GM23338 (cell line): ENCODE data around the gene NDE1. TPM values are rescaled to one million over a fixed set of nuclear protein-coding genes. Genes with fewer than 3 reads are reported as not detected.

Source experiments
- ATAC-seq: fragments of 200-7000 bp; cut with Tn5 transposase; 3 replicates; pipeline ENCODE4 v1.9.1; 2020
- DNase-seq: peaks from one replicate; pipeline ENCODE4 v3.0.0-alpha.2; 2015; ENCODE audit warnings: low spot score
- H2AFZ ChIP-seq: fragments of 200-600 bp; sonication (generic); 2 replicates; pipeline ENCODE4 v1.8.0; 2016; ENCODE audit warnings: antibody characterized with exemption, mild to moderate bottlenecking, moderate library complexity
- H3F3A ChIP-seq: fragments of 200-600 bp; sonication (generic); replicated peaks from 2 replicates; pipeline ENCODE4 v1.8.0; 2017; ENCODE audit warnings: antibody characterized with exemption, mixed run types, low read depth
- H3K27ac ChIP-seq: fragments of 200-600 bp; sonication (generic); 2 replicates; pipeline ENCODE4 v1.6.1; 2016; ENCODE audit warnings: low read depth
- H3K27me3 ChIP-seq: fragments of 200-600 bp; sonication (generic); 2 replicates; pipeline ENCODE4 v1.8.0; 2016; ENCODE audit warnings: mild to moderate bottlenecking, mixed run types, moderate library complexity; ENCODE audit not compliant: insufficient read depth
- H3K36me3 ChIP-seq: fragments of 200-600 bp; sonication (generic); 2 replicates; pipeline ENCODE4 v1.8.0; 2016; ENCODE audit warnings: mild to moderate bottlenecking; ENCODE audit not compliant: insufficient read depth
- H3K4me1 ChIP-seq: fragments of 200-600 bp; sonication (generic); 2 replicates; pipeline ENCODE4 v1.8.0; 2016; ENCODE audit warnings: mild to moderate bottlenecking, moderate library complexity; ENCODE audit not compliant: insufficient read depth
- H3K4me2 ChIP-seq: fragments of 200-600 bp; sonication (generic); 2 replicates; pipeline ENCODE4 v1.7.1; 2017; ENCODE audit warnings: mixed run types
- H3K4me3 ChIP-seq: fragments of 200-600 bp; sonication (generic); 2 replicates; pipeline ENCODE4 v1.6.1; 2016; ENCODE audit warnings: mixed run types
- H3K79me2 ChIP-seq: fragments of 200-600 bp; sonication (generic); replicated peaks from 2 replicates; pipeline ENCODE4 v1.8.0; 2017; ENCODE audit warnings: mild to moderate bottlenecking; ENCODE audit not compliant: insufficient read depth
- H3K9me2 ChIP-seq: fragments of 200-600 bp; sonication (generic); 2 replicates; pipeline ENCODE4 v1.8.0; 2017; ENCODE audit not compliant: insufficient read depth
- H4K20me1 ChIP-seq: fragments of 200-600 bp; sonication (generic); replicated peaks from 2 replicates; pipeline ENCODE4 v1.8.0; 2017; ENCODE audit warnings: mild to moderate bottlenecking; ENCODE audit not compliant: insufficient read depth
- H3K27ac Mint-ChIP-seq: 2 replicates; pipeline ENCODE4 v1.8.0; 2020; ENCODE audit warnings: inconsistent platforms, mild to moderate bottlenecking, moderate library complexity, mixed read lengths
- H3K27me3 Mint-ChIP-seq: 3 replicates; pipeline ENCODE4 v1.8.0; 2022; ENCODE audit warnings: low read depth, mild to moderate bottlenecking, moderate library complexity, mixed read lengths, inconsistent platforms; ENCODE audit not compliant: insufficient read depth, poor library complexity
- H3K36me3 Mint-ChIP-seq: 3 replicates; pipeline ENCODE4 v1.8.0; 2021; ENCODE audit warnings: low read depth, mild to moderate bottlenecking, inconsistent platforms, moderate library complexity, mixed read lengths
- H3K4me1 Mint-ChIP-seq: 3 replicates; pipeline ENCODE4 v1.8.0; 2020; ENCODE audit warnings: mild to moderate bottlenecking, inconsistent platforms, mixed read lengths
- H3K4me3 Mint-ChIP-seq: 3 replicates; pipeline ENCODE4 v1.8.0; 2021; ENCODE audit warnings: moderate library complexity, mild to moderate bottlenecking, inconsistent platforms, mixed read lengths
- H3K9me3 Mint-ChIP-seq: 3 replicates; pipeline ENCODE4 v1.8.0; 2020; ENCODE audit warnings: moderate library complexity, mild to moderate bottlenecking, inconsistent platforms, mixed read lengths
- CREB1 ChIP-seq: fragments of 250-450 bp; sonication (Bioruptor Pico); IDR thresholded peaks from 2 replicates; pipeline ENCODE4 v1.5.0; 2020; ENCODE audit warnings: low read depth, mild to moderate bottlenecking, moderate library complexity
- EZH2 ChIP-seq: fragments of 200-600 bp; sonication (generic); IDR thresholded peaks from one replicate; pipeline ENCODE4 v1.8.0; 2017; ENCODE audit warnings: antibody characterized with exemption, mild to moderate bottlenecking, low read depth; ENCODE audit not compliant: unreplicated experiment
- EZH2phosphoT487 ChIP-seq: fragments of 200-600 bp; sonication (generic); IDR thresholded peaks from one replicate; pipeline ENCODE4 v1.8.1; 2018; ENCODE audit warnings: antibody characterized with exemption; ENCODE audit not compliant: unreplicated experiment
- JUNB ChIP-seq: IDR thresholded peaks from one replicate; pipeline ENCODE4 v1.6.1; 2016; ENCODE audit warnings: antibody characterized with exemption; ENCODE audit not compliant: unreplicated experiment
- POLR2AphosphoS5 ChIP-seq: IDR thresholded peaks from 2 replicates; pipeline ENCODE4 v1.6.1; 2016; ENCODE audit warnings: antibody characterized with exemption, low read depth
- REST ChIP-seq: IDR thresholded peaks from one replicate; pipeline ENCODE4 v1.6.1; 2018; ENCODE audit warnings: antibody characterized with exemption; ENCODE audit not compliant: unreplicated experiment
- STAT1 ChIP-seq: IDR thresholded peaks from one replicate; pipeline ENCODE4 v1.6.1; 2016; ENCODE audit warnings: antibody characterized with exemption; ENCODE audit not compliant: unreplicated experiment
- ZNF331 ChIP-seq: fragments of 250-450 bp; sonication (Bioruptor Pico); IDR thresholded peaks from 2 replicates; pipeline ENCODE4 v1.5.0; 2020; ENCODE audit warnings: low read depth, mild to moderate bottlenecking, moderate library complexity
- ZNF462 ChIP-seq: fragments of 250-450 bp; sonication (Bioruptor Pico); IDR thresholded peaks from 2 replicates; pipeline ENCODE4 v1.5.0; 2020; ENCODE audit warnings: mild to moderate bottlenecking, moderate library complexity
- polyA plus RNA-seq: library from polyadenylated mRNA; unstranded; fragments of >200 nt; fragmentation: Nextera tagmentation; extraction: Ambion mirVana; gene quantifications from 2 replicates; pipeline ENCODE4 v1.2.1, GENCODE V29; 2016
- total RNA-seq: library from RNA; depleted of rRNA; stranded (reverse); fragments of >200 nt; shearing (Covaris generic); gene quantifications from 2 replicates; pipeline ENCODE4 v1.2.3, GENCODE V29; 2014
- TF ChIP-seq, protein P1 (sequence below): IDR thresholded peaks from 2 replicates; pipeline ENCODE4 v1.6.1; 2016; ENCODE audit warnings: antibody characterized with exemption
- TF ChIP-seq, protein P2 (sequence below), 2 experiments: fragments of 200-600 bp in 1 of 2; sonication (generic) in 1 of 2; conservative IDR thresholded peaks; 2 replicates each; pipeline versions ENCODE4 v1.5.1 to v1.6.1; 2016 to 2017; ENCODE audit warnings: antibody characterized with exemption in 2 of 2, low read depth in 2 of 2, mild to moderate bottlenecking in 2 of 2, moderate library complexity in 1 of 2

Gene NDE1
- total and polyA plus RNA-seq, 2 experiments from 2014 or later, result 13.0 to 22.9 TPM

DNA sequence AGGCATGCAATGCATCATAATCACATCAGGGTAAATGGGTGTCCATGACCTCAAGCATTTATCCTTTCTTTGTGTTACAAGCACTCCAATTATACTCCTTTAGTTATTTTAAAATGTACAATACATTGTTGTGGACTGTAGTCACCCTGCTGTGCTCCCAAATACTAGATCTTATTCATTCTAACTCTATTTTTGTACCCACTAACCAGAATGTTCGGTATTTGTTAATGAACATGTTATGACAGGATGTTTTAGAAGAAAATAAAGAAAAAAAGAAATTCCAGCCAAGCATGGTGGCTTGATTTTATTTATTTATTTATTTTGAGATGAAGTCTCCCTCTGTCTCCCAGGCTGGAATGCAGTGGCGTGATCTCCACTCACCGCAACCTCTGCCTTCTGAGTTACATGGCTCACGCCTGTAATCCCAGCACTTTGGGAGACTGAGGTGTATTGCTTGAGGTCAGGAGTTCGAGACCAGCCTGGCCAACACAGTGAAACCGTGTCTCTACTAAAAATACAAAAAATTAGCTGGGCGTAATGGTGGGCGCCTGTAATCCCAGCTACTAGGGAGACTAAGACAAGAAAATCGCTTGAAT is 1.8 kb upstream of the NDE1 start:
- H3K4me3 ChIP-seq, result no peak overlapping the region
- no peaks in the 10 kb centered on the region for H3K9me2 ChIP-seq
- Mint-ChIP-seq H3K27me3 (peaks cover 11% of the 10 kb centered on the region), H3K4me3 (no peak overlapping the region), H3K4me1 (peaks cover 7% of the 10 kb centered on the region), H3K27ac (no peak overlapping the region), H3K36me3 (peaks cover 9% of the 10 kb centered on the region; the same call in 2 of the 3 replicates), H3K9me3 (no peaks in the 10 kb centered on the region)
- H3K27ac ChIP-seq, result no peak overlapping the region
- ATAC-seq, result no peak
- DNase-seq, result no peak
- H3K4me2 ChIP-seq, result no peak overlapping the region
- no peaks in the 10 kb centered on the region for H3K4me1 ChIP-seq
- TF ChIP-seq REST (no peak), CREB1 (CRISPR knock-in tag) (no peak), POLR2AphosphoS5 (no peak), ZNF331 (no peak), EZH2 (no peak), JUNB (no peak), EZH2phosphoT487 (no peak), ZNF462 (CRISPR knock-in tag) (no peak), STAT1 (no peak)
- TF ChIP-seq, protein P1, sequence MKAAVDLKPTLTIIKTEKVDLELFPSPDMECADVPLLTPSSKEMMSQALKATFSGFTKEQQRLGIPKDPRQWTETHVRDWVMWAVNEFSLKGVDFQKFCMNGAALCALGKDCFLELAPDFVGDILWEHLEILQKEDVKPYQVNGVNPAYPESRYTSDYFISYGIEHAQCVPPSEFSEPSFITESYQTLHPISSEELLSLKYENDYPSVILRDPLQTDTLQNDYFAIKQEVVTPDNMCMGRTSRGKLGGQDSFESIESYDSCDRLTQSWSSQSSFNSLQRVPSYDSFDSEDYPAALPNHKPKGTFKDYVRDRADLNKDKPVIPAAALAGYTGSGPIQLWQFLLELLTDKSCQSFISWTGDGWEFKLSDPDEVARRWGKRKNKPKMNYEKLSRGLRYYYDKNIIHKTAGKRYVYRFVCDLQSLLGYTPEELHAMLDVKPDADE, result no peak
- TF ChIP-seq, protein P2, sequence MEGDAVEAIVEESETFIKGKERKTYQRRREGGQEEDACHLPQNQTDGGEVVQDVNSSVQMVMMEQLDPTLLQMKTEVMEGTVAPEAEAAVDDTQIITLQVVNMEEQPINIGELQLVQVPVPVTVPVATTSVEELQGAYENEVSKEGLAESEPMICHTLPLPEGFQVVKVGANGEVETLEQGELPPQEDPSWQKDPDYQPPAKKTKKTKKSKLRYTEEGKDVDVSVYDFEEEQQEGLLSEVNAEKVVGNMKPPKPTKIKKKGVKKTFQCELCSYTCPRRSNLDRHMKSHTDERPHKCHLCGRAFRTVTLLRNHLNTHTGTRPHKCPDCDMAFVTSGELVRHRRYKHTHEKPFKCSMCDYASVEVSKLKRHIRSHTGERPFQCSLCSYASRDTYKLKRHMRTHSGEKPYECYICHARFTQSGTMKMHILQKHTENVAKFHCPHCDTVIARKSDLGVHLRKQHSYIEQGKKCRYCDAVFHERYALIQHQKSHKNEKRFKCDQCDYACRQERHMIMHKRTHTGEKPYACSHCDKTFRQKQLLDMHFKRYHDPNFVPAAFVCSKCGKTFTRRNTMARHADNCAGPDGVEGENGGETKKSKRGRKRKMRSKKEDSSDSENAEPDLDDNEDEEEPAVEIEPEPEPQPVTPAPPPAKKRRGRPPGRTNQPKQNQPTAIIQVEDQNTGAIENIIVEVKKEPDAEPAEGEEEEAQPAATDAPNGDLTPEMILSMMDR (conservative IDR thresholded peaks at IDR 0.05; ENCODE audit: low read depth in 2 of 2), result no peak
- no peak overlapping the region for H2AFZ ChIP-seq
- H4K20me1 ChIP-seq, result no peaks in the 10 kb centered on the region; the same call in none of the 2 replicates
- H3K79me2 ChIP-seq, result peaks cover 27% of the 10 kb centered on the region
- peaks cover 11% of the 10 kb centered on the region for H3F3A ChIP-seq
- H3K27me3 ChIP-seq, result no peaks in the 10 kb centered on the region
- H3K36me3 ChIP-seq, result no peaks in the 10 kb centered on the region
